Limb (tissue), 2 donors: Measurements from ENCODE around the gene CUEDC1.

Source experiments
- DNase-seq, 2 donors: peaks; one replicate each; pipeline ENCODE4 v3.0.0-alpha.2; 2016; ENCODE audit errors: extremely low spot score in 2 of 2

Gene CUEDC1

GRCh38 chr17:57915985-57916757, 39.0 kb downstream of the CUEDC1 start:
- DNase-seq, result peak; percentile 76 to 79

DNA sequence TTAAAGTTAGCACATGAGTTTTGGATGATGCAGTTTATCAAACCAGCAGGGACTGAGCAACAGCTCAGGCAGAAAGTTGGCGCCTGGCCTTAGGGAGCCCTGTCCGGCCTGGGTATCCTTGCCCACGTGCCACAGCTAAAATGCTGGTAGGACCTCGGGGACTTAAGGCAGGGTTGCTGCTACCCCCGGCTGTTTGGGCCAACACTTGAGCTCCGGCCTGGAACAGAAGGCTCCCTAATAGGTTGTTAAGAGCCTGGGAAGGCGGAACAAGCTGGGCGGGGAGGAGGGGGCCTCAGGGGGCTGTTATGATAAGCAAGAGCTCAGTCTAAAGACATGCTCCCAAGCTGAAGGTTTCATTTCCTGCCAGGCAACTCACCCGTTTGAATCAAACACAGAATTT, 39.7 kb downstream of the CUEDC1 start:
- DNase-seq, result peak in 1 of 2 donors; percentile 64

DNA sequence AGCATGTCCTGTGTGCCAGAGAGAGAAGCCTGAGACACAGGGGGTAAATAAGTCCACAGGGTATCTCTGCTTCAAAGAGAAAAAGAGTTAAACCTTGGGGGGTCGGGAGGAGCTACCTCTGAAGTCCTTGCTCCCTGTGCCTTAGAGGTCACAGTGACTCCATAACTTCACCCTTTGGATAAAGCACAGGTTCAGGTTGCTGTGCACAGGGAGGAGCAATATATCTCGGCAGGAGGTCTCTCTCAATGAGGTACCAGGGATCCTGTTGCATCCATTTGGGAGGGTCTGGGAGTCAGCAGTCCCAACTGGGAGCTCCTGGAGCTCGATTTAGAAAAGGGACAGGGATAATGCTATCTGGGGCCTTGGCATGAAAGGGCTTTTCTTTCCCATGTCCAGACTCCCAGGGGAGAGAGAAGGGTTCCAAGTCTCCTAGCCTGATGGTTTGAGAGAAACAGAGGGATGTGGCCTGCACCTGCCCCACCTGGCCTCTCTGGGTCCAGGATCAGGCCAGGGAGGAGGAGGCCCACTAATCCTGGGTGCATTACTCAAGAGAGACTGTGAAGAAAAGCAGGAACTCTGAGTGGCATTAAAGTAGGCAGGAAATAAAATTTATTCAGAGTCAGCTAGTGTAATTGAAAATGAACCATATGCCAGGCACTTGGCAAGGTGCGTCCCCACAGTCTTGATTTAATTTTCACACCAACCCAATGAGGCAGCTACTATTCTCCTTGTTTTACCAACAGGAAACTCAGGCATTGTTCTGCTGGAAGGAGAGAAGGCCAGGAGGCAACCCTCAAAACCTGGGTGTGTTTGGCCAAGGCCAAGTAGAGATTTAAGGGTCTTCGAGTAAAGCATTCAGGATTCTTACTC, 40.7 kb downstream of the CUEDC1 start:
- no peak for DNase-seq

GRCh38 chr17:57913575-57914272, 41.5 kb downstream of the CUEDC1 start:
- DNase-seq, result no peak

- DNase-seq, result peak; percentile 88 to 89
These were observed 43.2 kb downstream of the CUEDC1 start for GRCh38 chr17:57911834-57912673.

DNA sequence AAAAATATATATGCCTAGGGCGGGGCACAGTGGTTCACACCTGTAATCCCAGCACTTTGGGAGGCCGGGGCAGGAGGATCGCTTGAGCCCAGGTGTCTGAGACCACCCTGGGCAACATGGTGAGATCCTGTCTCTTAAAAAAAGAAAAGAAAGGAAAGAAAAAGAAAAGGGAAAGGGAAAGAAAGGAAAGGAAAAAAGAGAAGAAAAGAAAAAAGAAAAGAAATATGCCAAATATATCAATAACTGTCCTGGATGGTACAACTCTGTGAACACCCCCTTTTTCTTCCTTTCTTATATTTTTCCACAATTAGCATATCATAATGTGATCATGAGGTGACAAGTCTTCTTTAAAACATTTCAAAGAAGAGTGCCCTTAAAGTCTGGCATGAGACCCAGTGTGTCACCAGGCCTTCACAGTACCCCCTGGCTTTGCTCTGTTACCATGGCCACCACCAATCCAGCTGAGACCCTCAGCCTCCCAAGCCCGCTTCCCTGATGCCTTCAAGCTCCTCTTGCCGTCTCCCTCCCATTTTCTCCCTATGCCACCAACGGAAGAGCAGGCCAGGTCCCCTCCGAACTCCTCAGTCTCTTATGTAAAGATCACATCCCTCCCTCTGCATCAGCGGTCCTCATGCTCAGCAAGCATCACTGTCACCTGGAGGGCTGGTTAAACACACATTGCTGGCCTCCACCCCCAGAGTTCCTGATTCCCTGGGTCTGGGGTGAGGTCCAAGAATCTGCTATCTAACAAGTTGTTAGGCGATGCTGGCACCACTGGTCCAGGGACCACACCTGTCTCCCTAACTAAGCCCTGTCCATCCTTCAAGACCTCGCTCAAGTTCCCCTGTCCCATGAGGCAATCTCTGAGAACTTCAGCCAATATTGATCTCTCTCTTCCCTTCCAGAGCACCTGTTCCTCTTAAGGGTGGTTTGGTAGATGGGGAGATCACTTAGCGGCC, 44.5 kb downstream of the CUEDC1 start:
- no peak for DNase-seq

DNA sequence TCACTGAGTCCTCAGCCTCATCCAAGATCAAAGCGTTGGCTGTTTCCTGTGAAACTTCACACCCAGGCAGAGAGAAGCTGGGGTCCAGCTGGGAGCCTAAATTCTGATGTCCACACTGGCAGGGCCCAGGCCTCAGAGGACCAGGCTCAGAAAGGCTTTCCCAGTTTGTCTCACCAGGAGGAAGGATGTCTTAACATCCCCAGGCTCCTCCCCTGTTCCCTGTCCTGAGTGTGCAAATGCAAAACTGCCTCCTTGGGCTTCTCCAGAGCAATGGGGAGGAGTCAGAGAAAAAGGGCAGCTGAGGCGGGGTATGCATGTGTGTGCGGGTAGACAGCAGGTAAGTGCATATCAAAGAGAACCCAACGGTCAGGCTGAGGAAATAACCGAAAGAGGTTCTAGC, 45.7 kb downstream of the CUEDC1 start:
- DNase-seq, result no peak

DNA sequence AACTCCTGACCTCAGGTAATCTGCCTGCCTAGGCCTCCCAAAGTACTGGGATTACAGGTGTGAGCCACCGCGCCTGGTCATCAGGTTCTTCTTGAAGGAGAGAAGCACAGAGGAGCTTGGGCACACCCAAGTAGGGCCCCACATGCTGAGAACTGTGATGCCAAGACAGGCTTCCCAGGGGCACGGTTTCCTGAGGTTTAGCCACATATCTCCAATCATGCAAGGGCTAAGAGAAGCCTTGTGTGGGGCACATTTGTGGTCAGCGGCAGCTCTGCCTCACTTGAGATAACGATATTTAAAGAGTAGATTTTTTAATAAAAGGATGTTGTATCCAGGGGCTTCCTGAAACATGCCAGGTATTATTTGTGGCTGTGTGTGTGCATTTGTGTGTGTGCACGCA, 46.9 kb downstream of the CUEDC1 start:
- peak in 1 of 2 donors; percentile 22 for DNase-seq

DNA sequence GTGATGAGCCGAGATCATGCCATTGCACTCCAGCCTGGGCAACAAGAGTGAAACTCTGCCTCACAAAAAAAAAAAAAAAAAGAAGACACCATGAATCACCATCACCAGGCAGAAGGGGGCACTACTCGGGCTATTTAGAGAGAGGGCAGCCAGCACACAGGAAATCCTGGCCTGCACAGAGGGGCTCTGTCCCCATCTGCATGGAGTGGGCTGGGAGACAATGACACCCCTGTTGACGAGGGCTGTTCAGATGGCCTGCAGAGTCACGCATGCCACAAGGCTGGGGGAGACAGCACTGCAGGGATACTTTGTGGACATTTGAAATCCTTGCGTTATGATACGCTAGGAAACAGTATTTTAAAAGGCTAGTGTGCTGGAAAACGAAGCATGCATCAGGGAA, 48.3 kb downstream of the CUEDC1 start:
- no peak for DNase-seq

DNA sequence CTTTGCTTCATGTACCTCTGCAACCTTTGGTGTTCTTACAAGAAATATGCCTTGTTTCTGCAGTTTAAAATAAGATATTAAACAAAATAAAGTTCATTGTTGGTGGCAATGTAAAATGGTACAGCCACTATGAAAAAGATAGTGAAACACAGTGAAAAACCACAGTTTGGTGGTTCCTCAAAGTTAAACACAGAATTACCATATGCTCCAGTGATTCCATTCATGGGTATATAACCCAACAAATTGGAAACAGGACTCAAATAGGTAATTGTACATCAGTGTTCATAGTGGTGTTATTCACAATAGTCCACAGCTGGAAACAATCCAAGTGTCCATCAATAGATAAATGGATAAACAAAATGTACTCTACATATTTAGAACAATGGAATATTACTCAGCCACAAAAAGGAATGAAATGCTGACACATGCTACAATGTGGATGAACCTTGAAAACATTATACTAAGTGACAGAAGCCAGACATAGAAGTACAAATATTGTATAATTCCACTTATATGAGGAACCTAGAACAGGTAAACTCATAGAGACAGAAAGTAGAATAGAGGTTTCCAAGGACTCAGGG, 49.2 kb downstream of the CUEDC1 start:
- DNase-seq, result no peak

- DNase-seq, result peak in 1 of 2 donors; percentile 28
These were observed 51.3 kb downstream of the CUEDC1 start for GRCh38 chr17:57903961-57904360.

- DNase-seq, result no peak
These were observed 52.1 kb downstream of the CUEDC1 start for GRCh38 chr17:57902800-57903759.

GRCh38 chr17:57902117-57902799, 53.0 kb downstream of the CUEDC1 start:
- DNase-seq, result no peak

- no peak for DNase-seq
These were observed 54.0 kb downstream of the CUEDC1 start for GRCh38 chr17:57900991-57901743.

GRCh38 chr17:57899822-57900221, 55.4 kb downstream of the CUEDC1 start:
- DNase-seq, result no peak

- DNase-seq, result no peak
These were observed 55.8 kb downstream of the CUEDC1 start for GRCh38 chr17:57899391-57899790.
